Lung (tissue), 12 donors: ENCODE results near the gene BSN. TPM values are rescaled to one million over a fixed set of nuclear protein-coding genes. Genes with fewer than 3 reads are reported as not detected.

ENCODE experiments used
- ATAC-seq: fragments of 200-7000 bp; cut with Tn5 transposase; one replicate; pipeline ENCODE4 v1.9.1; 2020; ENCODE audit warnings: moderate number of reproducible peaks; ENCODE audit not compliant: insufficient read depth, low FRiP score
- DNase-seq, 3 donors: peaks; one replicate each; pipeline ENCODE4 v3.0.0-alpha.2; 2013 to 2017
- H3K27ac ChIP-seq, 2 donors: one replicate each; pipeline ENCODE4 v1.5.1; 2013; ENCODE audit warnings: mild to moderate bottlenecking in 2 of 2, moderate library complexity in 2 of 2, control low read depth in 1 of 2, inconsistent platforms in 1 of 2, low read depth in 1 of 2, low read length in 1 of 2
- H3K27me3 ChIP-seq, 3 donors: one replicate each; pipeline ENCODE4 v1.5.1; 2013; ENCODE audit warnings: low read length in 2 of 3; ENCODE audit not compliant: control insufficient read depth in 3 of 3, insufficient read depth in 3 of 3
- H3K36me3 ChIP-seq, 4 donors: one replicate each; pipeline ENCODE4 v1.5.1; 2013; ENCODE audit warnings: low read length in 4 of 4, mild to moderate bottlenecking in 1 of 4, moderate library complexity in 1 of 4; ENCODE audit not compliant: control insufficient read depth in 4 of 4, insufficient read depth in 4 of 4
- H3K4me1 ChIP-seq, 5 donors: one replicate each; pipeline ENCODE4 v1.5.1; 2013; ENCODE audit warnings: low read length in 5 of 5, mild to moderate bottlenecking in 2 of 5, moderate library complexity in 1 of 5; ENCODE audit not compliant: control insufficient read depth in 5 of 5, insufficient read depth in 5 of 5
- H3K4me3 ChIP-seq: one replicate; pipeline ENCODE4 v1.5.1; 2013; ENCODE audit warnings: mild to moderate bottlenecking, control low read depth, moderate library complexity
- H3K9ac ChIP-seq, 2 donors: one replicate each; pipeline ENCODE4 v1.5.1; 2013; ENCODE audit warnings: low read length in 2 of 2, control low read depth in 1 of 2; ENCODE audit not compliant: insufficient read depth in 1 of 2
- H3K9me3 ChIP-seq, 4 donors: one replicate each; pipeline ENCODE4 v1.5.1; 2013; ENCODE audit warnings: low read length in 3 of 4, mild to moderate bottlenecking in 1 of 4, moderate library complexity in 1 of 4; ENCODE audit not compliant: control insufficient read depth in 4 of 4, insufficient read depth in 3 of 4
- CTCF ChIP-seq: IDR thresholded peaks from 2 replicates; pipeline ENCODE4 v1.5.1; 2012; ENCODE audit warnings: mild to moderate bottlenecking; ENCODE audit errors: control extremely low read depth, extremely low read depth
- WGBS, 2 donors: extraction: QIAGEN DNeasy Blood & Tissue Kit; methylation state at CpG; one replicate each; pipeline ENCODE4 v1.1.7; 2013; 5-methylcytosine and 5-hydroxymethylcytosine counted together
- polyA plus RNA-seq, 2 donors: library from polyadenylated mRNA; stranded (reverse); fragments of 200-250 nt; gene quantifications; one replicate each; pipeline ENCODE4 v1.2.1, GENCODE V29; 2013
- total RNA-seq, 2 donors: library from RNA; depleted of rRNA in 1 of 2; stranded (reverse); fragments of >200 nt in 1 of 2; gene quantifications; one replicate each; pipeline ENCODE4 v1.2.1, GENCODE V29; 2014 to 2021
- donor health status: control.
- donor health status: control.
- donor health status: Bipolar disorder and iron deficiency.
- donor health status: healthy.
- donor health status: DM: yes; HTN: yes; CAD: no.

BSN gene
- total and polyA plus RNA-seq, 4 donors = 0.09 to 0.71 (median 0.47) TPM

- WGBS, 2 donors = 83 to 86% methylated on average over 8 of the region's 8 CpGs
- H3K36me3 ChIP-seq = no peaks in the 10 kb centered on the region
- TF ChIP-seq CTCF = no peak
Measured at GRCh38 chr3:49653621-49654020, 99.3 kb downstream of the BSN start.

GRCh38 chr3:49654176-49654825 is 100.0 kb downstream of the BSN start:
- WGBS, 2 donors = 89 to 98% methylated on average over 17 of the region's 17 CpGs
- Histone ChIP-seq H3K27ac (no peak overlapping the region), H3K27me3 (no peaks in the 10 kb centered on the region), H3K4me3 (no peak overlapping the region), H3K9ac (no peak overlapping the region), H3K36me3 (no peaks in the 10 kb centered on the region), H3K9me3 (peaks cover 0 to 1% (median 0%) of the 10 kb centered on the region in 4 donors), H3K4me1 (no peaks in the 10 kb centered on the region)
- DNase-seq = no peak
- TF ChIP-seq CTCF = no peak
- no peak for ATAC-seq

More at GRCh38 chr3:49653621-49654020, 99.3 kb downstream of the BSN start:
- no peak overlapping the region for H3K4me3 ChIP-seq
- no peak for DNase-seq
- H3K27ac ChIP-seq = no peak overlapping the region
- H3K4me1 ChIP-seq = peaks cover 0 to 2% (median 0%) of the 10 kb centered on the region in 5 donors
- H3K9ac ChIP-seq = no peak overlapping the region
- no peak for ATAC-seq
- H3K9me3 ChIP-seq = peaks cover 0 to 1% (median 0%) of the 10 kb centered on the region in 4 donors
- H3K27me3 ChIP-seq = no peaks in the 10 kb centered on the region

GRCh38 chr3:49654955-49655556 is 100.8 kb downstream of the BSN start:
- DNase-seq = no peak
- Histone ChIP-seq H3K36me3 (no peaks in the 10 kb centered on the region), H3K9me3 (peaks cover 0 to 1% (median 0%) of the 10 kb centered on the region in 4 donors), H3K27ac (no peak overlapping the region), H3K4me3 (no peak overlapping the region), H3K9ac (no peak overlapping the region), H3K27me3 (no peaks in the 10 kb centered on the region), H3K4me1 (no peaks in the 10 kb centered on the region)
- no peak for TF ChIP-seq CTCF
- no peak for ATAC-seq
- 68 to 75% methylated on average over 10 of the region's 10 CpGs for WGBS, 2 donors
